Thoracic aorta (tissue), 2 donors: Measurements from ENCODE around the gene RALGDS. TPM values are rescaled to one million over a fixed set of nuclear protein-coding genes. Genes with fewer than 3 reads are reported as not detected.

Experiments used
- ATAC-seq: fragments of 150-250 bp; one replicate; pipeline ENCODE4 v1.8.0; 2017; ENCODE audit warnings: low read depth; ENCODE audit not compliant: insufficient number of reproducible peaks, low FRiP score
- DNase-seq: peaks from one replicate; pipeline ENCODE4 v3.0.0-alpha.2; 2020; ENCODE audit warnings: low spot score
- H3K27ac ChIP-seq, 2 donors: fragments of 200-600 bp; sonication (generic); 1 replicate in 1 of 2; 2 replicates in 1 of 2; pipeline ENCODE4 v1.5.1; 2016; ENCODE audit warnings: mild to moderate bottlenecking in 2 of 2, moderate library complexity in 2 of 2
- H3K27me3 ChIP-seq: fragments of 200-600 bp; sonication (generic); replicated peaks from 2 replicates; pipeline ENCODE4 v1.6.0; 2016; ENCODE audit warnings: mild to moderate bottlenecking; ENCODE audit not compliant: insufficient read depth
- H3K36me3 ChIP-seq: fragments of 200-600 bp; sonication (generic); one replicate; pipeline ENCODE4 v1.5.1; 2016
- H3K4me1 ChIP-seq, 2 donors: fragments of 200-600 bp; sonication (generic); 1 replicate in 1 of 2; 2 replicates in 1 of 2; pipeline versions ENCODE4 v1.5.1 to v1.6.0; 2016; ENCODE audit warnings: low read depth in 2 of 2, mild to moderate bottlenecking in 1 of 2; ENCODE audit not compliant: control insufficient read depth in 1 of 2
- H3K4me3 ChIP-seq: fragments of 200-600 bp; sonication (generic); 2 replicates; pipeline ENCODE4 v1.5.1; 2016; ENCODE audit warnings: mild to moderate bottlenecking
- H3K9me3 ChIP-seq: fragments of 200-600 bp; sonication (generic); 2 replicates; pipeline ENCODE4 v1.5.1; 2016
- total RNA-seq, 2 donors: library from RNA; depleted of rRNA; stranded (reverse); fragments of >200 nt; gene quantifications; one replicate each; pipeline versions ENCODE4 v1.1.0 to v1.2.3, GENCODE V29; 2016
- TF ChIP-seq, protein P1 (sequence below): fragments of 200-600 bp; sonication (generic); IDR thresholded peaks from one replicate; pipeline ENCODE4 v1.5.1; 2019; ENCODE audit warnings: antibody characterized with exemption

Gene RALGDS
- total RNA-seq, 2 donors from 2014 or later = 30.3 to 98.8 TPM

- peaks cover 6 to 25% of the 10 kb centered on the region in 2 donors for H3K4me1 ChIP-seq
- TF ChIP-seq, protein P1, sequence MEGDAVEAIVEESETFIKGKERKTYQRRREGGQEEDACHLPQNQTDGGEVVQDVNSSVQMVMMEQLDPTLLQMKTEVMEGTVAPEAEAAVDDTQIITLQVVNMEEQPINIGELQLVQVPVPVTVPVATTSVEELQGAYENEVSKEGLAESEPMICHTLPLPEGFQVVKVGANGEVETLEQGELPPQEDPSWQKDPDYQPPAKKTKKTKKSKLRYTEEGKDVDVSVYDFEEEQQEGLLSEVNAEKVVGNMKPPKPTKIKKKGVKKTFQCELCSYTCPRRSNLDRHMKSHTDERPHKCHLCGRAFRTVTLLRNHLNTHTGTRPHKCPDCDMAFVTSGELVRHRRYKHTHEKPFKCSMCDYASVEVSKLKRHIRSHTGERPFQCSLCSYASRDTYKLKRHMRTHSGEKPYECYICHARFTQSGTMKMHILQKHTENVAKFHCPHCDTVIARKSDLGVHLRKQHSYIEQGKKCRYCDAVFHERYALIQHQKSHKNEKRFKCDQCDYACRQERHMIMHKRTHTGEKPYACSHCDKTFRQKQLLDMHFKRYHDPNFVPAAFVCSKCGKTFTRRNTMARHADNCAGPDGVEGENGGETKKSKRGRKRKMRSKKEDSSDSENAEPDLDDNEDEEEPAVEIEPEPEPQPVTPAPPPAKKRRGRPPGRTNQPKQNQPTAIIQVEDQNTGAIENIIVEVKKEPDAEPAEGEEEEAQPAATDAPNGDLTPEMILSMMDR = no peak
- no peak for ATAC-seq
- no peak overlapping the region for H3K27ac ChIP-seq
- no peaks in the 10 kb centered on the region for H3K9me3 ChIP-seq
- DNase-seq = no peak
- no peaks in the 10 kb centered on the region for H3K36me3 ChIP-seq
- no peaks in the 10 kb centered on the region for H3K27me3 ChIP-seq
- H3K4me3 ChIP-seq = no peak overlapping the region
These were observed 21.0 kb upstream of the RALGDS start for GRCh38 chr9:133141833-133142595.

GRCh38 chr9:133140606-133141005 is 19.6 kb upstream of the RALGDS start:
- H3K9me3 ChIP-seq = no peaks in the 10 kb centered on the region
- H3K4me1 ChIP-seq = peaks cover 11 to 28% of the 10 kb centered on the region in 2 donors
- ATAC-seq = no peak
- no peak overlapping the region for H3K27ac ChIP-seq
- H3K27me3 ChIP-seq = no peaks in the 10 kb centered on the region
- TF ChIP-seq, protein P1 = no peak
- H3K36me3 ChIP-seq = no peaks in the 10 kb centered on the region
- H3K4me3 ChIP-seq = no peak overlapping the region
- DNase-seq = no peak

DNA sequence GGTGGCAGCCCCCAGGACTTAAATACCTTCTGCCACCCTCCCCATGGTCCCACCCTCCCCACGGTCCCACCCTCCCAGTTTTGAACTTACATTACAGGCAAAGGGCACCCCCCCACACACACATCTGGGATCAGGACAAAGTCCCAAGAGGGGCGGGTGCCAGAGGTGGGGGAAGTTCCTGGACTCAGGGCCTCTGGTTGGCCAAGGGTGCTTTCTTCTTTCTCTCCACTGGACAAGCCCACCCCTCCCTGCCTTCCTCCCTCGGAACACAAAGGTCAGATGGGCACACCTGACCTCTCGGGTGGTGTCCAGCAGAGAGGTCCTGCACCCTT is 19.1 kb upstream of the RALGDS start:
- H3K27me3 ChIP-seq = no peaks in the 10 kb centered on the region
- H3K27ac ChIP-seq = no peak overlapping the region
- no peak for DNase-seq
- no peaks in the 10 kb centered on the region for H3K9me3 ChIP-seq
- no peaks in the 10 kb centered on the region for H3K36me3 ChIP-seq
- no peak overlapping the region for H3K4me3 ChIP-seq
- peaks cover 15 to 33% of the 10 kb centered on the region in 2 donors for H3K4me1 ChIP-seq
- TF ChIP-seq, protein P1 = no peak
- no peak for ATAC-seq

DNA sequence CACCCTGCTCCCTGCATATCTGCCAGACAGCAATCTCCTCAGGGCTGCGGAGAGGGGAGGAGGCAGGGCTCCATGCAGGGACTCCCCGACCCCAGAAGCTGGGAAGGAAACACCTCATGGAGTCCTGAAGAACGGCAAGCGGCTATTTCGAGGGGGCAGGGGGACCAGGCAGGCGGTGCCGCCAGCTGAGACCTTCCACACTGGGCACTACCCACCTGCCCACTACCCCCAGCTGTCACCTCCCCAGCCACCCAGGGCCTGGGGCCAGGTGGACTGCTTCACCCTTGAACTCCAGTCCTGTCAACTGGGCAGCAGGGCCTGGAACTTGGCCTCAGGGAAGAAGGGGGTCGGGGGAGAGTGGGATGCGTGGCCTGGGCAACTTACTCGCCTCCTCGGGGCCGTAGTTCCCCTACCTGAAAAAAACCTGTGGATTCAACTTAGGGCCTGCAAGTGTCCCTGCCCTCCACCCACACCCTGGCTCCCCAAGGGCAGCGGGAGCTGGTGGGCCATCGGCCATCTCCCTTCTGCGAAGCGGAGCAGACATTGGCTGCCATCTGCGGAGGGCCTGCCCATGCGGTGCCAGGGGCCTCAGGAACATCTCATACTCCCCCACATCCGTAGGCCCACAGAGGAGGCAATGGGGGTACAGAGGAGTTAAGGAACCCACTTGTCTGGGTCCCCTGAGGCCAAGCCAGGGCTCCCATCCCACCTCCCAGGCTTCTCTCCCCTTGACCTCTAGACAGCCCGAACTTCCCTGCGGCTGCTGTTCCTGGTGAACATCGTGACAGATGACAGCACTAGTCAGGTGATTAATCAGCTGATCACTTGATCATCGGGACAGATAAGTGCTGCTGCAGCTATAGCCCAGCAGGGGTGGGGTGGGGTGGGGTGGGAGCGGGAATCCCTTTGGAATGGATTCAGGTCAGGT is 18.5 kb upstream of the RALGDS start:
- Histone ChIP-seq H3K4me1 (peaks cover 16 to 33% of the 10 kb centered on the region in 2 donors), H3K36me3 (no peaks in the 10 kb centered on the region), H3K9me3 (no peaks in the 10 kb centered on the region), H3K27me3 (no peaks in the 10 kb centered on the region), H3K4me3 (no peak overlapping the region), H3K27ac (no peak overlapping the region)
- TF ChIP-seq, protein P1 = no peak
- no peak for DNase-seq
- ATAC-seq = no peak
